Uterus (tissue), 2 donors: ENCODE results near the gene ZNF280A.

Experiments
- CTCF ChIP-seq, 4 experiments: fragments of 200-600 bp in 2 of 4; fragments of 450-650 bp in 2 of 4; sonication (generic) in 2 of 4; IDR thresholded peaks; one replicate each; pipeline ENCODE4 v1.5.1; 2016 to 2019; ENCODE audit warnings: antibody characterized with exemption in 4 of 4, mild to moderate bottlenecking in 2 of 4, moderate library complexity in 1 of 4
- POLR2A ChIP-seq, 2 donors: fragments of 450-650 bp; IDR thresholded peaks; one replicate each; pipeline ENCODE4 v1.6.1; 2016; ENCODE audit warnings: antibody characterized with exemption in 2 of 2, mild to moderate bottlenecking in 1 of 2, moderate library complexity in 1 of 2

- TF ChIP-seq POLR2A (IDR thresholded peaks at IDR 0.05) (no peak), CTCF (IDR thresholded peaks at IDR 0.05) (no peak)
These were observed 3.1 kb downstream of the ZNF280A start for GRCh38 chr22:22516992-22517391.
